ENCODE results near the gene GNG12. TPM values are rescaled to one million over a fixed set of nuclear protein-coding genes. Genes with fewer than 3 reads are reported as not detected.

GNG12 gene
- total RNA-seq, 1 donor, result 201 TPM

DNA sequence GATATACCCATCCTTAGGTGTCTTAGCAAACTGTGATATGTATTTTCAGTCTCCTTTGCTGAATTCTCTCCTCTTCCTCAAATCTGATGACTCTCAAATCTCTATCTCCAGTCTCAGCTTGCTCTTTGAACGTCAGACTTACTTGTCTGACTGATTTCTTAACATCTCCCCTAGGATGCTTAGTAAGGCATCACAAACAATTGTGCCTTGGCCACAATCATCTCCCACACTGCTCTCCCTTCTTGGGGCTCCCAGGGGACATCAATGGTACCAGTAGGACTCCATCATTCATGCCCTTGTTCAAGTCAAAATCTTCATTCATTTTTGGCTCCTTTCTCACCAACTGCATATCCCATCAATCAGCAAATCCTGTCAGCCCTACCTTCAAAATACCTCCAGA is 42.0 kb downstream of the GNG12 start:
- DNase-seq (ENCODE audit: low read depth), result no peak
- no peak overlapping the region for H3K4me3 ChIP-seq (ENCODE audit: low read depth, low read length)
- no peak for TF ChIP-seq CTCF (IDR thresholded peaks at IDR 0.05; ENCODE audit: insufficient read depth, low read depth, low read length)

DNA sequence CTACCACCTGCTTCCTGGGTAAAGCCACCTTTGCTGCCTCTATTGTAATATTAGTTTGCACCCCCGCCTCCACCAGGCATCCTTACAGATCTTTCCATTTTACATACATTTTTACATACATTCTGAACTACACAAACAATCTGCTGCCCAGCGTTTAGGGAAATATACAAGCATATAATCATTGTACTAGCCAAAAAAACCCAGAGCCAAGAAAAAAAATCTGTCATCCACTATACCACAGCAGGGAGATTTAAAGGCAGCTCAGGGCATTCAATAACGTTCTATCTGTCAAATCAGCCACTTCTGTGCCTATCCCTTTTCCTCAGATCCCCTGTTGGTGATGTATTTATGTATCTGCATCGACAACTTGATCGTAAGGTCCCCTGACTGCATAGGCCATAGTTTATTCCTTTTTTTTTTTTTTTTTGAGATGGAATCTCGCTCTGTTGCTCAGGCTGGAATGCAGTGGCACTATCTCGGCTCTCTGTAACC is 43.0 kb downstream of the GNG12 start:
- no peak overlapping the region for H3K4me3 ChIP-seq (ENCODE audit: low read depth, low read length)
- no peak for DNase-seq (ENCODE audit: low read depth)
- TF ChIP-seq CTCF (IDR thresholded peaks at IDR 0.05; ENCODE audit: insufficient read depth, low read depth, low read length), result no peak

DNA sequence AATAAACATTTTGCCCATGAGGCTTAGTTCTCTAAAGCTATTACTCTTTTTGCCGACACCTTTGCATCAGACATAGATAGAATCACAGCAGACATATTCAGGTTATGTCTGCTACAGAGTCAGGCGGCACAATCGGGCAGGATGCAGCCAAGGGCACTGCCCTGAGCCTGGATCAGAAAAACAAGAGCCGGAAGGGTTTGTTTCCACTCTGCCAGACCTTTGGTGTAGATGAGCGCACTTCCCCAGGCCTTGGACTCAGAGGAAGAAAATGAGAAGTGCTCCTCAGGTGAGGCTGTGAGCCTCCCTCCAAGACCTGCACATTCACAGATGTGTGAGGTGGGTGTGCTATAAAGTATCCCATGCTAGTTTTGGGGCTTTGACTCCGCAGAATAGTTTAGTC is 43.7 kb downstream of the GNG12 start:
- TF ChIP-seq CTCF (IDR thresholded peaks at IDR 0.05; ENCODE audit: insufficient read depth, low read depth, low read length), result no peak
- DNase-seq (ENCODE audit: low read depth), result no peak
- H3K4me3 ChIP-seq (ENCODE audit: low read depth, low read length), result no peak overlapping the region

GRCh38 chr1:67788904-67789303 is 44.4 kb downstream of the GNG12 start:
- no peak overlapping the region for H3K4me3 ChIP-seq (ENCODE audit: low read depth, low read length)
- DNase-seq (ENCODE audit: low read depth), result no peak
- no peak for TF ChIP-seq CTCF (IDR thresholded peaks at IDR 0.05; ENCODE audit: insufficient read depth, low read depth, low read length)

DNA sequence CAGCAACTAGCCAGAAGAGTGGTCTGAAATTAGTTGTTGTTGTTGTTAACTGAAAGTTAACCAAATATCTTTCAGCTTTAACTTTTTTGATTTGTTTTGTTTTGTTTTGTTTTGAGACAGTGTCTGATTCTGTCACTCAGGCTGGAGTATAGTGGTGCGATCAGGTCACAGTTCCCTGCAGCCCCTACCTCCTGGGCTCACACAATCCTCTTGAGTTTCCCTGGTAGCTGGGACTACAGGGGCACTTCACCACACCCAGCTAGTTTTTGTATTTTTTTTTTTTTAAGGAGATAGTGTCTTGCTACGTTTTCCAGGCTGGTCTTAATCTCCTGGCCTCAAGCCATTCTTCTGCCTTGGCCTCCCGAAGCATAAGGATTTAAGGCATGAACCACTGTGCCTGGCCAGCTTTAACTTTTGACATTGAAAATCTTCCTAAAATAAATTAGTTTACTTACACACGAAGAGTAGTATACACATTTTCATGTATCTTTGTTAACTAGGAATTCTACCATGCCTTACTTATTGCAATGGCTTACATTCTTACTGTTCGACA is 45.0 kb downstream of the GNG12 start:
- no peak for TF ChIP-seq CTCF (IDR thresholded peaks at IDR 0.05; ENCODE audit: insufficient read depth, low read depth, low read length)
- peak; percentile 65 for DNase-seq (ENCODE audit: low read depth)
- no peak overlapping the region for H3K4me3 ChIP-seq (ENCODE audit: low read depth, low read length)

DNA sequence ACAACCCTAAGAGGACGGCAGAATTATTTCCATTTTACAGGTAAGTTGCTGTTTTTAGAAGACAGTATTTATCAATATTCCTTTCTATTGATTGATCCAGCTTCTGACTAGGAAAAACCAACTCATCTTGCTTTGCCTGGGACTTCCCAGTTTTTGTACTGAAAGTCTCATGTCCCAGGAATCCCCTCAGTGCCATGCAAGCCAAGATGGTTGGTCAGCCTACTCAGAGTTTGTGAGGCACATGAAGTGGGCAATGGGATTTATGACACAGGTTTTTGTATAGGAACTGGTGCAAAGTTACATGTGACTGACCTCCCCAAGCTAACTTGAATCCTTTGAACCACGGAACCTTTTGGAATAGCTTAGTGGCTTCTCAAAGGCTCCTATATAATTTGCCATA is 45.5 kb downstream of the GNG12 start:
- no peak for DNase-seq (ENCODE audit: low read depth)
- no peak overlapping the region for H3K4me3 ChIP-seq (ENCODE audit: low read depth, low read length)
- TF ChIP-seq CTCF (IDR thresholded peaks at IDR 0.05; ENCODE audit: insufficient read depth, low read depth, low read length), result no peak

Measured in fibroblast of villous mesenchyme (primary cell).